Parathyroid adenoma (tissue), 2 donors: ENCODE results near the gene DPAGT1.

Experiments used
- H2AFZ ChIP-seq: fragments of 300-600 bp; sonication (generic); one replicate; pipeline ENCODE4 v1.7.0; 2017; ENCODE audit warnings: antibody characterized with exemption, mild to moderate bottlenecking
- H3K27ac ChIP-seq: fragments of 300-600 bp; sonication (generic); one replicate; pipeline ENCODE4 v1.7.0; 2017
- H3K27me3 ChIP-seq: fragments of 300-600 bp; sonication (generic); one replicate; pipeline ENCODE4 v1.7.0; 2017; ENCODE audit warnings: low read length; ENCODE audit not compliant: control insufficient read depth, insufficient read depth
- H3K36me3 ChIP-seq: fragments of 300-600 bp; sonication (generic); one replicate; pipeline ENCODE4 v1.7.0; 2017; ENCODE audit warnings: low read length; ENCODE audit not compliant: control insufficient read depth, insufficient read depth
- H3K4me1 ChIP-seq: fragments of 300-600 bp; sonication (generic); one replicate; pipeline ENCODE4 v1.7.0; 2017; ENCODE audit warnings: control low read depth
- H3K4me2 ChIP-seq: fragments of 300-600 bp; sonication (generic); one replicate; pipeline ENCODE4 v1.7.0; 2017; ENCODE audit warnings: low read length
- H3K4me3 ChIP-seq: fragments of 300-600 bp; sonication (generic); one replicate; pipeline ENCODE4 v1.7.0; 2017; ENCODE audit warnings: low read depth, low read length
- H3K79me2 ChIP-seq: fragments of 300-600 bp; sonication (generic); one replicate; pipeline ENCODE4 v1.7.0; 2017; ENCODE audit warnings: control low read depth
- H3K9ac ChIP-seq: fragments of 300-600 bp; sonication (generic); one replicate; pipeline ENCODE4 v1.7.0; 2017; ENCODE audit warnings: mild to moderate bottlenecking
- H3K9me3 ChIP-seq: fragments of 300-600 bp; sonication (generic); one replicate; pipeline ENCODE4 v1.7.0; 2017; ENCODE audit warnings: low read length; ENCODE audit not compliant: control insufficient read depth
- TF ChIP-seq, protein P1 (sequence below): fragments of 300-600 bp; sonication (generic); IDR thresholded peaks from one replicate; pipeline ENCODE4 v1.7.0; 2017; ENCODE audit warnings: antibody characterized with exemption, mild to moderate bottlenecking
- donor health status: primary hyperparathyroidism.

The DPAGT1 gene

GRCh38 chr11:119094816-119095065, 6.9 kb downstream of the DPAGT1 start:
- TF ChIP-seq, protein P1, sequence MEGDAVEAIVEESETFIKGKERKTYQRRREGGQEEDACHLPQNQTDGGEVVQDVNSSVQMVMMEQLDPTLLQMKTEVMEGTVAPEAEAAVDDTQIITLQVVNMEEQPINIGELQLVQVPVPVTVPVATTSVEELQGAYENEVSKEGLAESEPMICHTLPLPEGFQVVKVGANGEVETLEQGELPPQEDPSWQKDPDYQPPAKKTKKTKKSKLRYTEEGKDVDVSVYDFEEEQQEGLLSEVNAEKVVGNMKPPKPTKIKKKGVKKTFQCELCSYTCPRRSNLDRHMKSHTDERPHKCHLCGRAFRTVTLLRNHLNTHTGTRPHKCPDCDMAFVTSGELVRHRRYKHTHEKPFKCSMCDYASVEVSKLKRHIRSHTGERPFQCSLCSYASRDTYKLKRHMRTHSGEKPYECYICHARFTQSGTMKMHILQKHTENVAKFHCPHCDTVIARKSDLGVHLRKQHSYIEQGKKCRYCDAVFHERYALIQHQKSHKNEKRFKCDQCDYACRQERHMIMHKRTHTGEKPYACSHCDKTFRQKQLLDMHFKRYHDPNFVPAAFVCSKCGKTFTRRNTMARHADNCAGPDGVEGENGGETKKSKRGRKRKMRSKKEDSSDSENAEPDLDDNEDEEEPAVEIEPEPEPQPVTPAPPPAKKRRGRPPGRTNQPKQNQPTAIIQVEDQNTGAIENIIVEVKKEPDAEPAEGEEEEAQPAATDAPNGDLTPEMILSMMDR: peak; percentile 52
- H3K4me1 ChIP-seq: peaks cover 7% of the 10 kb centered on the region
- peak overlapping the region; percentile 77 for H3K4me3 ChIP-seq
- H3K79me2 ChIP-seq: no peaks in the 10 kb centered on the region
- no peaks in the 10 kb centered on the region for H3K9me3 ChIP-seq
- peak overlapping the region; percentile 78 for H3K27ac ChIP-seq
- no peaks in the 10 kb centered on the region for H3K36me3 ChIP-seq
- peak overlapping the region; percentile 82 for H2AFZ ChIP-seq
- no peaks in the 10 kb centered on the region for H3K27me3 ChIP-seq
- peak overlapping the region; percentile 46 for H3K9ac ChIP-seq
- H3K4me2 ChIP-seq: peak overlapping the region; percentile 96

GRCh38 chr11:119093942-119094815, 7.5 kb downstream of the DPAGT1 start:
- H3K79me2 ChIP-seq: no peaks in the 10 kb centered on the region
- H3K27ac ChIP-seq: peak overlapping the region; percentile 78
- no peaks in the 10 kb centered on the region for H3K27me3 ChIP-seq
- no peaks in the 10 kb centered on the region for H3K9me3 ChIP-seq
- TF ChIP-seq, protein P1: no peak
- H3K36me3 ChIP-seq: no peaks in the 10 kb centered on the region
- peak overlapping the region; percentile 77 for H3K4me3 ChIP-seq
- H3K4me1 ChIP-seq: peaks cover 7% of the 10 kb centered on the region
- peak overlapping the region; percentile 96 for H3K4me2 ChIP-seq
- H3K9ac ChIP-seq: peak overlapping the region; percentile 46
- peak overlapping the region; percentile 82 for H2AFZ ChIP-seq

DNA sequence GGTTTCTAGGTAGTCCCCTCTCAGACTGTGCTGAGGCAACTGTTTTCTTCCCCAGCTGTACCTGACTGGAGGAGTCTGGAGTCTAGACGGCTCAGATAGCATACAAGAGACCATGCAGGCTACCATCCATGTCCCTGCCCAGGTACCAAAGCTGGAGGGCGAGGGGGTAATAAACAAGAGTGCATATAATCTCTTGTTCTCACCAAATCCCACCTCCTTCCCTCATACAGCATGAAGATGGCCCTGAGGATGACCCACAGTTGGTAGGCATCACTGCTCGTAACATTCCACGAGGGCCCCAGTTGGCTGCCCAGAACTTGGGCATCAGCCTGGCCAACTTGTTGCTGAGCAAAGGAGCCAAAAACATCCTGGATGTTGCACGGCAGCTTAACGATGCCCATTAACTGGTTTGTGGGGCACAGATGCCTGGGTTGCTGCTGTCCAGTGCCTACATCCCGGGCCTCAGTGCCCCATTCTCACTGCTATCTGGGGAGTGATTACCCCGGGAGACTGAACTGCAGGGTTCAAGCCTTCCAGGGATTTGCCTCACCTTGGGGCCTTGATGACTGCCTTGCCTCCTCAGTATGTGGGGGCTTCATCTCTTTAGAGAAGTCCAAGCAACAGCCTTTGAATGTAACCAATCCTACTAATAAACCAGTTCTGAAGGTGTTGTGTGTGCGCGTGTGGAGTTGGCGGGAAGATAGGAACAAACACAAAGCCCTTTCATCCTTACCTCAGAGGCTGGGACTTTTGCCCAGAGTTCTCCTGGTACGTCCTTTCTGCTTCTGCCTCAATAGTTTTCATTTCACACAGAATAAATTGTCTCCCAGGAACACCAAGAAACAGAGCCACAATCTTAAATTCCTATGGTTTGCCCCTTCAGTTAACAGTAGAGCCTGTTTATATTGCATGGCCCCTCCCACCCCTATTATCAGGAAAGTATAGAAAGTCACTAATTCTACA, 8.5 kb downstream of the DPAGT1 start:
- H3K4me1 ChIP-seq: peaks cover 7% of the 10 kb centered on the region
- peak overlapping the region; percentile 96 for H3K4me2 ChIP-seq
- H3K9ac ChIP-seq: no peak overlapping the region
- no peak overlapping the region for H2AFZ ChIP-seq
- H3K79me2 ChIP-seq: no peaks in the 10 kb centered on the region
- no peak overlapping the region for H3K27ac ChIP-seq
- H3K27me3 ChIP-seq: no peaks in the 10 kb centered on the region
- peak overlapping the region; percentile 77 for H3K4me3 ChIP-seq
- no peaks in the 10 kb centered on the region for H3K9me3 ChIP-seq
- H3K36me3 ChIP-seq: no peaks in the 10 kb centered on the region
- TF ChIP-seq, protein P1: no peak

GRCh38 chr11:119091966-119092879, 9.4 kb downstream of the DPAGT1 start:
- TF ChIP-seq, protein P1: no peak
- peaks cover 7% of the 10 kb centered on the region for H3K4me1 ChIP-seq
- no peak overlapping the region for H3K9ac ChIP-seq
- no peak overlapping the region for H3K4me2 ChIP-seq
- H3K27me3 ChIP-seq: no peaks in the 10 kb centered on the region
- no peak overlapping the region for H3K27ac ChIP-seq
- no peak overlapping the region for H3K4me3 ChIP-seq
- H3K9me3 ChIP-seq: no peaks in the 10 kb centered on the region
- H3K79me2 ChIP-seq: no peaks in the 10 kb centered on the region
- no peak overlapping the region for H2AFZ ChIP-seq
- H3K36me3 ChIP-seq: no peaks in the 10 kb centered on the region
